Activated naive CD8-positive, alpha-beta T cell treated with anti-CD3 and anti-CD28 coated beads, Interleukin-2, amount 50 U/mL, for 24 hours (primary cell): ENCODE results near the gene AKAP6.

ENCODE experiments used
- ATAC-seq: fragments of 150-1000 bp; cut with Tn5 transposase; one replicate; pipeline ENCODE4 v1.10.0; 2021
- DNase-seq: peaks from one replicate; pipeline ENCODE4 v3.0.0; 2021
- H3K27ac Mint-ChIP-seq: one replicate; pipeline ENCODE4 v1.8.0; 2021; ENCODE audit warnings: mild to moderate bottlenecking, mixed read lengths
- H3K27me3 Mint-ChIP-seq: one replicate; pipeline ENCODE4 v1.8.0; 2021; ENCODE audit warnings: mixed read lengths
- H3K36me3 Mint-ChIP-seq: one replicate; pipeline ENCODE4 v1.8.0; 2021; ENCODE audit warnings: low read depth, mixed read lengths
- H3K4me1 Mint-ChIP-seq: one replicate; pipeline ENCODE4 v1.8.0; 2021; ENCODE audit warnings: mixed read lengths
- H3K4me3 Mint-ChIP-seq: one replicate; pipeline ENCODE4 v1.8.0; 2021; ENCODE audit warnings: mild to moderate bottlenecking, moderate library complexity, mixed read lengths
- H3K9me3 Mint-ChIP-seq: one replicate; pipeline ENCODE4 v1.8.0; 2021; ENCODE audit warnings: mixed read lengths

The AKAP6 gene

GRCh38 chr14:32827514-32827913, 498.4 kb downstream of the AKAP6 start:
- ATAC-seq (no peak), DNase-seq (no peak)
- Mint-ChIP-seq H3K27ac (no peak overlapping the region), H3K4me3 (no peak overlapping the region), H3K36me3 (no peaks in the 10 kb centered on the region), H3K9me3 (peaks cover under 1% of the 10 kb centered on the region), H3K27me3 (no peaks in the 10 kb centered on the region), H3K4me1 (no peaks in the 10 kb centered on the region)

GRCh38 chr14:32835924-32836323, 506.8 kb downstream of the AKAP6 start:
- Mint-ChIP-seq H3K9me3 (peaks cover 3% of the 10 kb centered on the region), H3K27me3 (no peaks in the 10 kb centered on the region), H3K36me3 (no peaks in the 10 kb centered on the region), H3K27ac (no peak overlapping the region), H3K4me3 (no peak overlapping the region), H3K4me1 (no peaks in the 10 kb centered on the region)
- DNase-seq (no peak), ATAC-seq (no peak)

- H3K4me1 Mint-ChIP-seq, result no peaks in the 10 kb centered on the region
- no peak for DNase-seq
- ATAC-seq, result no peak
- H3K9me3 Mint-ChIP-seq, result peaks cover 5% of the 10 kb centered on the region
- H3K27ac Mint-ChIP-seq, result no peak overlapping the region
- no peaks in the 10 kb centered on the region for H3K36me3 Mint-ChIP-seq
- no peak overlapping the region for H3K4me3 Mint-ChIP-seq
- peaks cover 3% of the 10 kb centered on the region for H3K27me3 Mint-ChIP-seq
These were observed 512.6 kb downstream of the AKAP6 start for GRCh38 chr14:32841698-32842097.

- Mint-ChIP-seq H3K27me3 (peaks cover 3% of the 10 kb centered on the region), H3K36me3 (no peaks in the 10 kb centered on the region), H3K4me3 (no peak overlapping the region), H3K27ac (no peak overlapping the region), H3K4me1 (no peaks in the 10 kb centered on the region), H3K9me3 (peaks cover 5% of the 10 kb centered on the region)
- no peak for DNase-seq
- no peak for ATAC-seq
These were observed 517.8 kb downstream of the AKAP6 start for GRCh38 chr14:32846821-32847365.

GRCh38 chr14:32847867-32848266, 518.8 kb downstream of the AKAP6 start:
- Mint-ChIP-seq H3K27ac (no peak overlapping the region), H3K4me3 (no peak overlapping the region), H3K36me3 (no peaks in the 10 kb centered on the region), H3K4me1 (no peaks in the 10 kb centered on the region), H3K9me3 (peaks cover 5% of the 10 kb centered on the region), H3K27me3 (peaks cover 3% of the 10 kb centered on the region)
- ATAC-seq (no peak), DNase-seq (no peak)

GRCh38 chr14:32865827-32866376, 536.8 kb downstream of the AKAP6 start:
- Mint-ChIP-seq H3K4me1 (no peaks in the 10 kb centered on the region), H3K4me3 (no peak overlapping the region), H3K27ac (no peak overlapping the region), H3K9me3 (peaks cover 4% of the 10 kb centered on the region), H3K36me3 (no peaks in the 10 kb centered on the region), H3K27me3 (no peaks in the 10 kb centered on the region)
- DNase-seq (no peak), ATAC-seq (no peak)

- Mint-ChIP-seq H3K36me3 (no peaks in the 10 kb centered on the region), H3K27me3 (peaks cover 2% of the 10 kb centered on the region), H3K9me3 (peaks cover 19% of the 10 kb centered on the region), H3K4me1 (no peaks in the 10 kb centered on the region), H3K4me3 (no peak overlapping the region), H3K27ac (no peak overlapping the region)
- DNase-seq (no peak), ATAC-seq (no peak)
These were observed 554.1 kb downstream of the AKAP6 start for GRCh38 chr14:32883188-32883587.
